HG03558 (cell line): ENCODE measurements around the gene ZNF142.
"Not testable (repeated sequence)": the region's sequence is repeated elsewhere in the genome, so short reads cannot be mapped to it uniquely, and the experiment has no call there.

ENCODE experiments used
- ATAC-seq: cut with Tn5 transposase; IDR thresholded peaks from one replicate; pipeline ENCODE4 v1.9.1; 2021; ENCODE audit warnings: moderate number of reproducible peaks; ENCODE audit not compliant: unreplicated experiment; ENCODE audit errors: extremely low read depth

Gene ZNF142

GRCh38 chr2:218659258-218659987 lies at the start of gene ZNF142, which contains the start of gene BCS1L:
Gene ZNF142, minus strand, starts transcription at chr2:218659623. Its CDS starts 3,194 bp downstream, at chr2:218656429.
Gene BCS1L, plus strand, starts transcription at chr2:218659683. Its CDS starts 1,305 bp downstream, at chr2:218660988.
- ATAC-seq: peak; percentile 48

DNA sequence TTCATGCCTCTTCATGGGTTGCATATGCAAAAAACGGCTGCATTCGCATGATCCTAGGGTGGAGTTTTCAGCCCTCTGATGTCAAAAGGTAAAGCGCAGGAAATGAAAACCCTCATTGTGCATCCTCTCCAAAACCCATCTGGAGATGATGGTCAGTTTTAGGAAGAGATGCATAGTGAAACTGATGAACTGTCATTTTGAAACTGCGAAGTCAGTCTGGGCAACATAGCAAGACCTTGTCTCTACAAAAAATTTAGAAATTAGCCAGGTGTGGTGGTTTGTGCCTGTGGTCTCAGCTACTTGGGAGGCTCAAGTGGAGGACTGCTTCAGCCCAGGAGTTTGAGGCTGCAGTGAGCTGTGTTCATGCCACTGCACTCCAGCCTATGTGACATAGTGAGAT lies 48.7 kb upstream of the ZNF142 start:
- no peak for ATAC-seq

GRCh38 chr2:218703341-218703740 lies 43.9 kb upstream of the ZNF142 start:
- no peak for ATAC-seq

- ATAC-seq: no peak
These were observed 42.4 kb upstream of the ZNF142 start for GRCh38 chr2:218701806-218702205.

DNA sequence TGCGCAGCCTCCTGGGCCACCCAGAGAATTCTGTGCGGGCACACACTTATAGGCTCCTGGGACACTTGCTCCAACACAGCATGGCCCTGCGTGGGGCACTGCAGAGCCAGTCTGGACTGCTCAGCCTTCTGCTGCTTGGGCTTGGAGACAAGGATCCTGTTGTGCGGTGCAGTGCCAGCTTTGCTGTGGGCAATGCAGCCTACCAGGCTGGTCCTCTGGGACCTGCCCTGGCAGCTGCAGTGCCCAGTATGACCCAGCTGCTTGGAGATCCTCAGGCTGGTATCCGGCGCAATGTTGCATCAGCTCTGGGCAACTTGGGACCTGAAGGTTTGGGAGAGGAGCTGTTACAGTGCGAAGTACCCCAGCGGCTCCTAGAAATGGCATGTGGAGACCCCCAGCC lies 39.5 kb upstream of the ZNF142 start:
- no peak for ATAC-seq

- no peak for ATAC-seq
These were observed 35.2 kb upstream of the ZNF142 start for GRCh38 chr2:218694405-218695145.

DNA sequence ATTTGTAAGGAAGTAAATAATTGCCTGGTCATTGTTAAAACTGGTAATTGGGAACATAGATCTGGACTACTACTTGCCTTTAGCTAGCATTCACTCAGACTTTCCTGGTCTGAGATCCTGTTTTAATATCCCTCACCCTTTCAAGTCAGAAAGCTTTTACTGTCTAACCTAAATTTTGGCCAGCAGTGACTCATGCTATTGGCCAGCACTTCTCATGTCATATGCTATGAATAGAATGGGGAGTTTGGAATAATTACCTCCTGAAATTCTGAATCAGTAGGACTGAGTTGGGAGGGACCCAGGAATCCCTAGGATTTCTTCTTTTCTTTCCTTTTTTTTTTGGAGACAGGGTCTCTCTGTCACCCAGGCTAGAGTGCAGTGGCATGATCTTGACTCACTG lies 31.8 kb upstream of the ZNF142 start:
- no peak for ATAC-seq

- not testable (repeated sequence) for ATAC-seq
These were observed 28.1 kb upstream of the ZNF142 start for GRCh38 chr2:218687400-218688060.

DNA sequence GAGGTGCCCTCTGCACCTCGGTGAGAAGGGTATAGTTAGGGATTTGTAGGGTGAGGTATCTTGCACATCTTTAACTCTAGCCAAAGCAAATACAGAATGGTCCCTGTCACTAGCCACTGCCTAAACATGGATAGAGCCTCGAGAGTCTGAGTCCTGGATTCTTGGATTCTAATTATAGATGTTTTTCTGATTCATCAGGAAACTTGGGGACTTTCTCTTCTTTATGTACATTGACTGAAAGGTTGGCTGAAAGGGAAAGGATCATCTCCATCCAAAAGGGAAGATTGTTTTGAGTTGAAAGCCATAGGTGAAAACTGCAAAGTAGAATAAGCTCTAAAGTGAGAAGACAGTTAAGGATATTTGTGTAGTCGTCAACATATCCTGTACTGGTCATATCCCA lies 20.6 kb upstream of the ZNF142 start:
- ATAC-seq: no peak

DNA sequence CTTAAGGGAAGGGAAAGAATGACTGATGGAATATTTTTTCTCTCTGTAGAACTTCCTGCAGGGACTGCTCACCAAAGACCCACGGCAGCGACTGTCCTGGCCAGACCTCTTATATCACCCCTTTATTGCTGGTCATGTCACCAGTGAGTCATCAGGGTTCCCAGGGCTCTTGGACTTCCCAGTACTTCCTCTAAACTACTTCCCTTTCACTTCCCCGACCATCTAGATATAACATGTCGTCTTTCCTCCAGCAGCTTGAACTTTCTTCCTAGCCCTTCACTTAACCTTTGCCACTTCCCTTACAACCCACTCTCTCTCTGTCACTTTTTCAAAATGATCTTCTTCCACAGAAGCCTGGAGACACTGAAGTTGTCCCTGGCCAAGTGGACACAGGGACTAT lies 19.7 kb upstream of the ZNF142 start:
- no peak for ATAC-seq

- ATAC-seq: peak; percentile 77
These were observed 12.5 kb upstream of the ZNF142 start, which contains the start of the genes RNF25 and STK36 for GRCh38 chr2:218671654-218672566. Gene RNF25, minus strand, starts transcription at chr2:218672002. Its CDS starts 32 bp downstream, at chr2:218671970. Gene STK36, plus strand, starts transcription at chr2:218672086. Its CDS starts 744 bp downstream, at chr2:218672830.

- no peak for ATAC-seq
These were observed 11.8 kb upstream of the ZNF142 start for GRCh38 chr2:218671097-218671653.

GRCh38 chr2:218664653-218665052 lies 5.2 kb upstream of the ZNF142 start:
- ATAC-seq: no peak

GRCh38 chr2:218663901-218664300 lies 4.5 kb upstream of the ZNF142 start:
- no peak for ATAC-seq

DNA sequence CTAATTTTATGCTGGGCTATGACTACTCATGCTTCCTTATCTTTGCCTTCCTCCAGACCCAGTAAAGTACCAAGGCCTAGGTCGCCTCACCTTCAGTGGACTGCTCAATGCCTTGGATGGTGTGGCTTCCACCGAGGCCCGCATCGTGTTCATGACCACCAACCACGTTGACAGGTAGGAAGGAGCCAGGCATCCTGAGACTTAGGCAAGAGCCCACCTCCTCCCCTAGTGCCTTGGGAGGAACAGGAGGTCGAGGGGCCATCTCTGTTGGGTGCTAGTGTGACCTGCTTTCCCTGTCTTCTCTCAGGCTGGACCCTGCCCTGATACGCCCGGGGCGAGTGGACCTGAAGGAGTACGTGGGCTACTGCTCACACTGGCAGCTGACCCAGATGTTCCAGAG lies 3.4 kb upstream of the ZNF142 start:
- no peak for ATAC-seq

GRCh38 chr2:218662377-218662776 lies 3.0 kb upstream of the ZNF142 start:
- no peak for ATAC-seq

DNA sequence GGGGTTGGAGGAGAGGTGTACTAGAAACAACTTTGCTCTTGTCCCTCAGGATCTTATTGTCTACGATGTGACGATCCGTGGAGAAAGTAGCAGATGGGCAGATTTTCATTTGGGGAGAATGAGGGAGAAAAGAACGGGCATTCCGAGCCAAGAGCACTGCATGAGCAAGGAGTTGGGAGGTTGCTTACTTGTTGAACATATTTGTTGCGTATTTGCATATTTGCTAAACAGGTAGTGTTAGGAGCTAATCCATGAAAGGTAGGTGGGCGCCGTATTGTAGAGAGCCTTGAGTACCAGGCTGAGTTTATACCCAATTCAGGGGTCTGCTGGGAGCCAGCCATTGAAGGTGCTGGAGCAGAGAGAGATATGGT lies 550 bp upstream of the ZNF142 start:
- ATAC-seq: no peak

DNA sequence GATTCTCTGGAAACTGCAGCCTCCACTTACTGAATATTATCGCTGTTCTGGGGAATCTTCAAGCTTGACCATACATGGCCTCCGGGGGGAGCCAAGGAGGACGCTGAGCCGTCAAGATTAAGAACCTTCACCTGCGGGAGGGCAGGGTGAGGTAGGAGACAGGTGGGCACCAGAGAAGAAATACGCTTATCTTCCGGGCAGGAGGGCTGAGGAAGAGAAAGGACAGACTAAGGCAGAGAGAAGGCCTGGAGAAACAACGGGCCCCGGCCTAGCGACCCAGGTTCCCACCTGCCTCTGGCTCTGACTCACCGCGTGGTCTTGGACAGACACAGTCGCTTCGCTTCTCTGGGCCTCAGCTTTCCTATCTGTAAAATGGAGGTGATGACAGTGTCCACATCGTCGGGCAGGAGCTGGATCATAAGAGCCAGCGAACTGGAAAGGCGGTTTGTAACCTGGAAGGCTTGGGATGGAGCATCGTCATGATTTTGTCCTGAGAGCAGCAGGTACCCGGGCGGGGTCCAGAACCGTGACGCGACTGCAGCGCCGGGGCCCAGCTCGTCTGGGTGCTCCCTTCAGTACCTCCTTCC lies 659 bp downstream of the ZNF142 start:
- ATAC-seq: no peak

DNA sequence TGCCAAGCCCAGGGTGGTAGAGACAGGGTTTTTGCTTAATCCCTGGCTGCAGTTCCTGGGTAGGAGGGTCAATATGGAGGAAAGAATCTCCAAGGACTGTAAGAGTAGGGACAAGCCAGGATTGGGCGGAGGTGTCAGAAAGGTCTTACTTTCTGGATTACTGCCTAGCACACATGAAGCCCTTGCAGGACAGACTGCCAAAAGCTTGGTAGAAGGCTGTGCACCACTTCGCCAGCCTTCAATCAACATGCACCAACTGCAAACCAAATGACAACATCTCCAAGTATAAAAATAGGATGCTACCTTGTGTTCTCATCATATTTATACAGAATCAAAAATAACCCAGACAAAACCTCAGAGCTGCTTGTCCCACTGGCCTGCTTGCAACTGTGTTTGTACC lies 3.7 kb downstream of the ZNF142 start:
- ATAC-seq: no peak
